Heart left ventricle (tissue), 16 donors: ENCODE results near the gene CLHC1. TPM values are rescaled to one million over a fixed set of nuclear protein-coding genes. Genes with fewer than 3 reads are reported as not detected.
"Not testable (repeated sequence)": the region's sequence is repeated elsewhere in the genome, so short reads cannot be mapped to it uniquely, and the experiment has no call there.

Source experiments
- ATAC-seq, 4 donors: fragments of 200-7000 bp; cut with Tn5 transposase; one replicate each; pipeline ENCODE4 v1.9.1; 2020 to 2022; ENCODE audit warnings: moderate library complexity in 4 of 4, mild to moderate bottlenecking in 3 of 4, moderate number of reproducible peaks in 1 of 4
- DNase-seq, 5 donors: peaks; one replicate each; pipeline ENCODE4 v3.0.0-alpha.2; 2020
- H3K27ac ChIP-seq, 12 donors: fragments of 200-600 bp; sonication (generic) in 4 of 12; one replicate each; pipeline versions ENCODE4 v1.5.0 to v1.8.0; 2016 to 2022; ENCODE audit warnings: mild to moderate bottlenecking in 2 of 12
- H3K27me3 ChIP-seq, 9 donors: fragments of 200-600 bp; sonication (generic) in 2 of 9; one replicate each; pipeline versions ENCODE4 v1.5.1 to v1.8.0; 2016 to 2022; ENCODE audit warnings: mild to moderate bottlenecking in 3 of 9
- H3K36me3 ChIP-seq, 9 donors: fragments of 200-600 bp; sonication (generic) in 2 of 9; one replicate each; pipeline versions ENCODE4 v1.5.0 to v1.8.0; 2018 to 2022; ENCODE audit warnings: mild to moderate bottlenecking in 2 of 9
- H3K4me1 ChIP-seq, 12 donors: fragments of 200-600 bp; sonication (generic) in 4 of 12; one replicate each; pipeline versions ENCODE4 v1.5.0 to v1.8.0; 2016 to 2022; ENCODE audit warnings: mild to moderate bottlenecking in 3 of 12
- H3K4me3 ChIP-seq, 12 donors: fragments of 200-600 bp; sonication (generic) in 4 of 12; one replicate each; pipeline versions ENCODE4 v1.5.0 to v1.8.0; 2017 to 2022; ENCODE audit warnings: mild to moderate bottlenecking in 9 of 12, moderate library complexity in 4 of 12
- H3K9me3 ChIP-seq, 12 donors: fragments of 200-600 bp; sonication (generic) in 4 of 12; one replicate each; pipeline versions ENCODE4 v1.5.0 to v1.8.0; 2016 to 2022; ENCODE audit warnings: mild to moderate bottlenecking in 1 of 12
- POLR2A ChIP-seq, 2 donors: fragments of 450-650 bp; IDR thresholded peaks; one replicate each; pipeline ENCODE4 v1.6.1; 2017; ENCODE audit warnings: antibody characterized with exemption in 2 of 2, mild to moderate bottlenecking in 2 of 2, moderate library complexity in 2 of 2
- WGBS, 4 donors: extraction: QIAGEN DNeasy Blood & Tissue Kit in 2 of 4; methylation state at CpG; one replicate each; pipeline versions ENCODE4 v1.1.5 to v1.1.7; 2013 to 2018; 5-methylcytosine and 5-hydroxymethylcytosine counted together
- intact Hi-C, 10 donors: fragments of 100-400 bp; cut with DNase I; formaldehyde crosslinking; loops; one replicate each; pipeline versions ENCODE4 v1.11.1 to v1.14.2; 2022
- polyA plus RNA-seq, 2 donors: library from polyadenylated mRNA; stranded (reverse); fragments of 200-250 nt; gene quantifications; one replicate each; pipeline ENCODE4 v1.2.3, GENCODE V29; 2013
- total RNA-seq, 9 donors: library from RNA; depleted of rRNA in 2 of 9; stranded (reverse); fragments of >200 nt in 2 of 9; fragmentation: NEBNext Ultra II Directional in 3 of 9; extraction: Animal tissue kit (Norgen Biotek cat#: 25700) in 3 of 9; gene quantifications; one replicate each; pipeline versions ENCODE4 v1.1.0 to v1.2.4, GENCODE V29; 2016 to 2023
- TF ChIP-seq, protein P1 (sequence below), 12 donors: fragments of 200-600 bp; sonication (generic) in 4 of 12; IDR thresholded peaks; one replicate each; pipeline versions ENCODE4 v1.5.0 to v1.8.0; 2018 to 2022; ENCODE audit warnings: antibody characterized with exemption in 12 of 12, mild to moderate bottlenecking in 5 of 12
- donor health status: ischemic (EF 13 %, LVEDD 7.1; RV severe dilation, severe dysfunction).
- donor health status: healthy with polysubstance abuse.
- donor health status: DM: no; HTN: yes; CAD: no.
- donor health status: DM: no; HTN: no; CAD: no.
- donor health status: ischemic (EF 25% LVEDD 6.9; RV normal size, moderate dysfunction).
- donor health status: ischemic (EF 25% LVEDD 5.7; RV mildly dilated, moderate dysfunction).
- donor health status: healthy.
- donor health status: DM: yes; HTN: yes; CAD: no.
- donor health status: ischemic (EF 35%, LVEDD 5.7; RV mildly dilated, moderate dysfunction).
- donor health status: nonischemic (EF 11% LVEDD 7.7; RV severe dilation, severe dysfunction).
- donor health status: DM: yes; HTN: yes; CAD: no.
- donor health status: PGD.
- donor health status: ischemic (EF 29% LVEDD 5.4; RV normal size, mild dysfunction).
- donor health status: nonischemic (EF 23%, LVEDD 6.1; RV moderate dilation, normal function).

The CLHC1 gene
- total and polyA plus RNA-seq, 11 donors = 2.3 to 10.6 (median 4.4) TPM

DNA sequence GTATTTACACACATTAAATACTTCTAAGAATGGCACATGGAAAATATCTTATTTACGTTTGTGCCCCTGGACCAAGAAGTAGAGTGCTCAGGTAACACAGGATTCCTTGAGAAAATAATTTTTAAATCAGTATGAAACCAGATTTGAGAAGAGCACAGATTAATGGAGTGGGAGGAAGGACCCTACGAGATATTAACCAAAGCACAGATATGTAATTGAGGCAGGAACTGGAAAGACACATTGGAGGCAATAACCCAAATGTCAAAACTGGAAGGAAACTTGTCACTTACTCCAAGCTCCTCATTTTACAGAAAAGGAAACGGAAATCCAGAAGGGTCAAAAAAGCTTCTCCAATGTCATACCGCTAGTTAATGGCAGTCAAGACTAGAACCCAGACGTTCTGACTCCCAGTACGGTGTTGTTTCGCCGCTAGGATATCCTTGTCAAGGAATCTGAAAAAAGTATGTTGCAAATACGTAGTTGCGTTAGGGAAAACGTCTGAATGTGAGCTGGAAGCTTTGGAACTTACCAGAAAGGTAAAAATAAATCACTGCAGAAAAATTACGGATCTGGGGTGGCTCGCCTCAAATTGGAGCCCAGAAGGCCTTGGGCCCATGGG lies 36.3 kb upstream of the CLHC1 start:
- ATAC-seq (no peak), DNase-seq (no peak)
- no peak for TF ChIP-seq POLR2A (IDR thresholded peaks at IDR 0.05)
- TF ChIP-seq, protein P1, sequence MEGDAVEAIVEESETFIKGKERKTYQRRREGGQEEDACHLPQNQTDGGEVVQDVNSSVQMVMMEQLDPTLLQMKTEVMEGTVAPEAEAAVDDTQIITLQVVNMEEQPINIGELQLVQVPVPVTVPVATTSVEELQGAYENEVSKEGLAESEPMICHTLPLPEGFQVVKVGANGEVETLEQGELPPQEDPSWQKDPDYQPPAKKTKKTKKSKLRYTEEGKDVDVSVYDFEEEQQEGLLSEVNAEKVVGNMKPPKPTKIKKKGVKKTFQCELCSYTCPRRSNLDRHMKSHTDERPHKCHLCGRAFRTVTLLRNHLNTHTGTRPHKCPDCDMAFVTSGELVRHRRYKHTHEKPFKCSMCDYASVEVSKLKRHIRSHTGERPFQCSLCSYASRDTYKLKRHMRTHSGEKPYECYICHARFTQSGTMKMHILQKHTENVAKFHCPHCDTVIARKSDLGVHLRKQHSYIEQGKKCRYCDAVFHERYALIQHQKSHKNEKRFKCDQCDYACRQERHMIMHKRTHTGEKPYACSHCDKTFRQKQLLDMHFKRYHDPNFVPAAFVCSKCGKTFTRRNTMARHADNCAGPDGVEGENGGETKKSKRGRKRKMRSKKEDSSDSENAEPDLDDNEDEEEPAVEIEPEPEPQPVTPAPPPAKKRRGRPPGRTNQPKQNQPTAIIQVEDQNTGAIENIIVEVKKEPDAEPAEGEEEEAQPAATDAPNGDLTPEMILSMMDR (IDR thresholded peaks at IDR 0.05) = no peak
- Histone ChIP-seq H3K36me3 (peaks cover 0 to 43% (median 38%) of the 10 kb centered on the region in 9 donors), H3K27me3 (no peaks in the 10 kb centered on the region), H3K27ac (peak overlapping the region; percentile 77 to 93 (median 88)), H3K4me3 (peak overlapping the region; percentile 54 to 93 (median 74)), H3K9me3 (no peaks in the 10 kb centered on the region), H3K4me1 (peaks cover 0 to 20% (median 12%) of the 10 kb centered on the region in 12 donors)
- intact Hi-C loops = loop anchor here in 6 of 10 donors (2.0 to 10.0 kb wide), 6 partner anchors 14 to 166 kb away; partner anchors contain the start of genes CLHC1 (in 5 of the 6), RPS27A (in 5 of the 6) and CCDC88A (in 1 of the 6)
- 15 to 21% (median 17%) methylated on average over 13 of the region's 13 CpGs for whole genome bisulfite sequencing, 4 donors

DNA sequence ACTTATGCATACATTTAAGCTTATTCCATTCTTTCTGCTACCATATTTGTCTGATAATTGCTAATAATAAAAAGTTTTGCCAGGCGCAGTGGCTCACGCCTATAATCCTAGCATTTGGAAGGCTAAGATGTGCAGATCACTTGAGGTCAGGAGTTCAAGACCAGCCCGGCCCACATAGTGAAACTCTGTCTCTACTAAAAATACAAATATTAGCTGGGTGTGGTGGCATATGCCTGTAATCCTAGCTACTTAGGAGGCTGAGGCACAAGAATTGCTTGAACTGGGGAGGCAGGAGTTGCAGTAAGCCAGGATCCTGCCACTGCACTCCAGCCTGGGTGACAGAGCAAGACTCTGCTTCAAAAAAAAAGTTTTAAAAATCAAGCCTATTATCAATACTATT lies 27.5 kb upstream of the CLHC1 start:
- intact Hi-C loops, H3K27me3 ChIP-seq, H3K4me1 ChIP-seq, H3K9me3 ChIP-seq, DNase-seq, H3K27ac ChIP-seq, H3K4me3 ChIP-seq, ATAC-seq: not testable (repeated sequence)
- peaks cover 0 to 100% (median 90%) of the 10 kb centered on the region in 9 donors for H3K36me3 ChIP-seq
- WGBS, 4 donors = 90 to 94% (median 92%) methylated on average over 3 of the region's 3 CpGs

DNA sequence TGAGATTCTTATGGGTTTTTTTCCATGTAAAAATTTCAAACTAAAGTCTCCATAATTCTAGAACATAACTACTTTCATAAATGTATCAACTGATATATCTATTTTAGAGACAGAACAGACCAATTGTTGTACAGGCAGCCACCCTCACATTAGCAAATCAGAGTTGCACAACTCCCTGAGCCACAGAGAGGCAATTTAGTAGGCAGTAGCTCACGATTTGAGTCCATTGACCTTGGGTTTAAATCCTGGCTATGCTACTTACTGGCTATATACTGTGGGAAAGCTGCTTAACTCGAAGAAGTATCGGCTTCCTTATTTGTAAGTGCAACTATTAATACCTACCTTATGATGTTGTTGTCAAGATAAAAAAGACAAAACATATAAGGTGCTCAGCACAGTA lies 20.7 kb upstream of the CLHC1 start:
- Histone ChIP-seq H3K4me1 (no peaks in the 10 kb centered on the region), H3K27ac (no peak overlapping the region), H3K27me3 (no peaks in the 10 kb centered on the region), H3K4me3 (no peak overlapping the region), H3K9me3 (no peaks in the 10 kb centered on the region), H3K36me3 (peaks cover 0 to 99% (median 91%) of the 10 kb centered on the region in 9 donors)
- no peak for TF ChIP-seq POLR2A (IDR thresholded peaks at IDR 0.05)
- TF ChIP-seq, protein P1 (IDR thresholded peaks at IDR 0.05) = no peak
- ATAC-seq = no peak
- intact Hi-C loops = no loop called here
- WGBS, 4 donors = 93 to 96% (median 93%) methylated on average over 3 of the region's 3 CpGs
- no peak for DNase-seq

DNA sequence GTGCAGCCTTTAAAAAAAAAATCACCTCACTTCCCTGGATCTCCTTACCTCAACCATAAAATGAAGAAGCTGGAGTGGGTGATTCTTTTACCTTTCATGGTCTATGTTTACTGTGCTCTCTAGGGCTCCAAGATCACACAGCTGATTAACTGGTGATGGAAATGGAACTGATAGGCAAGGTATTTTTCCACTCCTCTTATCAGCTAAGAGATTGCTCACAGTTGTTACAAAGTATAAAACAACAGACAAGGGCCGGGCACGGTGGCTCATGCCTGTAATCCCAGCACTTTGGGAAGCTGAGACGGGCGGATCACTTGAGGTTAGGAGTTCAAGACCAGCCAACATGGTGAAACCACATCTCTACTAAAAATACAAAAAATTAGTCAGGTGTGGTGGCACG lies 14.9 kb upstream of the CLHC1 start:
- no peak for ATAC-seq
- intact Hi-C loops = no loop called here
- WGBS, 4 donors = 74 to 82% (median 79%) methylated on average over 5 of the region's 5 CpGs
- TF ChIP-seq, protein P1 (IDR thresholded peaks at IDR 0.05) = no peak
- no peak for TF ChIP-seq POLR2A (IDR thresholded peaks at IDR 0.05)
- Histone ChIP-seq H3K36me3 (peaks cover 0 to 100% (median 92%) of the 10 kb centered on the region in 9 donors), H3K4me1 (no peaks in the 10 kb centered on the region), H3K27ac (no peak overlapping the region), H3K27me3 (no peaks in the 10 kb centered on the region), H3K9me3 (no peaks in the 10 kb centered on the region), H3K4me3 (no peak overlapping the region)
- no peak for DNase-seq

DNA sequence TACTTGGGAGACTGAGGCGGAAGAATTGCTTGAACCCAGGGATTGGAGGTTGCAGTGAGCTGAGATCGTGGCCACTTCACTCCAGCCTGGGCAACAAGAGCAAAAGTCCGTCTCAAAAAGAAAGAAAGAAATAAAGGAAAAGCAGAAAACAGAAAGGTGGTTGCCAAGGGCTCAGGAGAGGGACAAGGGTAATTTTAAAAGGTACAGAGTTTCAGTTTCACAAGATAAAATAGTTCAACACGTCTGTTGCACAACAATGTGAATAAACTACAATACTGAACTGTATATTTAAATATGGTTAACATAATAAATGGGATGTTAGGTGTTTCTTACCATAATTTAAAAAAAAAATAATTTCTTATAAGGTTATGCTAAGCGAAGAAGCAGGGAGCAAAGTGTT lies 13.3 kb upstream of the CLHC1 start:
- intact Hi-C loops = no loop called here
- no peaks in the 10 kb centered on the region for H3K9me3 ChIP-seq
- no peak overlapping the region for H3K27ac ChIP-seq
- H3K4me3 ChIP-seq = no peak overlapping the region
- 89 to 93% (median 90%) methylated on average over 5 of the region's 5 CpGs for WGBS, 4 donors
- no peak for ATAC-seq
- DNase-seq = no peak
- no peaks in the 10 kb centered on the region for H3K4me1 ChIP-seq
- peaks cover 0 to 100% (median 93%) of the 10 kb centered on the region in 9 donors for H3K36me3 ChIP-seq
- no peak for TF ChIP-seq POLR2A (IDR thresholded peaks at IDR 0.05)
- TF ChIP-seq, protein P1 (IDR thresholded peaks at IDR 0.05) = no peak
- H3K27me3 ChIP-seq = no peaks in the 10 kb centered on the region
